Measurements from ENCODE around the gene DTWD1. TPM values are rescaled to one million over a fixed set of nuclear protein-coding genes. Genes with fewer than 3 reads are reported as not detected.

DTWD1 gene
- polyA plus RNA-seq, 4 donors = 5.8 to 18.8 (median 11.0) TPM

- whole genome bisulfite sequencing, 3 donors = 96 to 99% (median 98%) methylated on average over 5 of the region's 5 CpGs
- no peak overlapping the region for H3K27ac ChIP-seq (ENCODE audit: low read depth in 1 of 3, low read length in 2 of 3)
- H3K4me1 ChIP-seq (ENCODE audit: control insufficient read depth in 3 of 3, insufficient read depth in 2 of 3, low read depth in 1 of 3, low read length in 2 of 3) = peaks cover 0 to 10% (median 0%) of the 10 kb centered on the region in 3 donors
- peaks cover 0 to 5% (median 4%) of the 10 kb centered on the region in 3 donors for H3K36me3 ChIP-seq (ENCODE audit: control insufficient read depth in 3 of 3, insufficient read depth in 2 of 3, low read depth in 1 of 3, low read length in 3 of 3)
- peaks cover 0 to 5% of the 10 kb centered on the region in 2 donors for H3K9me3 ChIP-seq (ENCODE audit: control insufficient read depth in 2 of 2, insufficient read depth in 1 of 2, low read depth in 1 of 2, low read length in 1 of 2)
- DNase-seq = no peak
- H3K27me3 ChIP-seq (ENCODE audit: control insufficient read depth in 3 of 3, insufficient read depth in 3 of 3, low read length in 3 of 3) = no peaks in the 10 kb centered on the region
- no peak overlapping the region for H3K4me3 ChIP-seq (ENCODE audit: low read depth in 1 of 3, low read length in 3 of 3)
- FAIRE-seq = no peak
Measured at GRCh38 chr15:49625460-49626036, 4.7 kb downstream of the DTWD1 start.

- Histone ChIP-seq H3K27ac (ENCODE audit: low read depth in 1 of 3, low read length in 2 of 3) (no peak overlapping the region), H3K9me3 (ENCODE audit: control insufficient read depth in 2 of 2, insufficient read depth in 1 of 2, low read depth in 1 of 2, low read length in 1 of 2) (peaks cover 0 to 5% of the 10 kb centered on the region in 2 donors), H3K4me3 (ENCODE audit: low read depth in 1 of 3, low read length in 3 of 3) (no peak overlapping the region), H3K4me1 (ENCODE audit: control insufficient read depth in 3 of 3, insufficient read depth in 2 of 3, low read depth in 1 of 3, low read length in 2 of 3) (peaks cover 0 to 5% (median 0%) of the 10 kb centered on the region in 3 donors), H3K36me3 (ENCODE audit: control insufficient read depth in 3 of 3, insufficient read depth in 2 of 3, low read depth in 1 of 3, low read length in 3 of 3) (peaks cover 0 to 7% (median 4%) of the 10 kb centered on the region in 3 donors), H3K27me3 (ENCODE audit: control insufficient read depth in 3 of 3, insufficient read depth in 3 of 3, low read length in 3 of 3) (no peaks in the 10 kb centered on the region)
- WGBS, 3 donors = 82 to 84% (median 82%) methylated on average over 1 of the region's 1 CpG
- FAIRE-seq (no peak), DNase-seq (no peak)
Measured at GRCh38 chr15:49627407-49627877, 6.6 kb downstream of the DTWD1 start.

DNA sequence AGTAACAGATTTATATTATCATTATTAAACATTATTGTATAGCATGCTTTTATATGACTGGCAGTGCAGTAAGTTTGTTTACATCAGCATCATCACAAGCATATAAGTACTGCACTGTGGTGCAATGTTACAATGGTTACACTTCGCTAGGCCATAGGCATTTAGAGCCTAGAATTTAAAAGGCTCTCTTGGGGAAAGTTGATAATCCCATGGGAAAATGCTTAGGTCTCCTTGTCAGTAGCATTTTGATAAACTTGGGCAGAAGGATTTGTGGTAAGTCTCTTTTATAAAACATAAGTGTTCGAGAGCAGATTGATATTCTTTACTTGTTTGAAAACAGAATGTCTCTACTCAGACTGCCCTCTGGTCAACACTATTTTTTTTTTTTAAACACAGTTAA is 7.5 kb downstream of the DTWD1 start:
- H3K4me1 ChIP-seq (ENCODE audit: control insufficient read depth in 3 of 3, insufficient read depth in 2 of 3, low read depth in 1 of 3, low read length in 2 of 3) = peaks cover 0 to under 1% (median 0%) of the 10 kb centered on the region in 3 donors
- H3K27me3 ChIP-seq (ENCODE audit: control insufficient read depth in 3 of 3, insufficient read depth in 3 of 3, low read length in 3 of 3) = no peaks in the 10 kb centered on the region
- FAIRE-seq (no peak), DNase-seq (no peak)
- no peak overlapping the region for H3K27ac ChIP-seq (ENCODE audit: low read depth in 1 of 3, low read length in 2 of 3)
- 86 to 97% (median 96%) methylated on average over 2 of the region's 2 CpGs for WGBS, 3 donors
- peaks cover 0 to 5% of the 10 kb centered on the region in 2 donors for H3K9me3 ChIP-seq (ENCODE audit: control insufficient read depth in 2 of 2, insufficient read depth in 1 of 2, low read depth in 1 of 2, low read length in 1 of 2)
- peaks cover 0 to 9% (median 4%) of the 10 kb centered on the region in 3 donors for H3K36me3 ChIP-seq (ENCODE audit: control insufficient read depth in 3 of 3, insufficient read depth in 2 of 3, low read depth in 1 of 3, low read length in 3 of 3)
- no peak overlapping the region for H3K4me3 ChIP-seq (ENCODE audit: low read depth in 1 of 3, low read length in 3 of 3)

- no peak overlapping the region for H3K27ac ChIP-seq (ENCODE audit: low read depth in 1 of 3, low read length in 2 of 3)
- WGBS, 3 donors = 86 to 98% (median 96%) methylated on average over 4 of the region's 4 CpGs
- FAIRE-seq = no peak
Measured at GRCh38 chr15:49637857-49638256, 17.0 kb downstream of the DTWD1 start.

DNA sequence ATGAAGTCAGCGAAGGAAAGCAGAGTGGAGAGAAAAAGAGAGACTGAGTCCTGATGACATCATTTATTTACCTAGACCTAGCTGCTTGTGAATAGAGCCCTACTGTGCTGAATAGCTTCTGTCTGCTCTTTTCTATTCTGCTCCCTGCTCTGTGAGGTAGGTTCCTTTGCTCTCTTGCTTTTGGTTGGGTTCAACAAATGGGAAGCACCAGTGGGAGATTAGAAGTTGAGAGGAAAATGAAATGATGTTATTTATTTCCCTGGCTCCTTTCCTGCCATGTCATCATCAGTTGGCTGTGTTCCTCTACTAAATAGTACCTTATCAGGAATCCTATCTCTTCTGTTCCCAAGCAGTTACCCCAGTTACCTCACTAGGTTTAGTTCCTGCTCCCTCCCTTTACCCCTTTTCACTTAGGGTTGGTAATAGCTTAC is 23.5 kb downstream of the DTWD1 start:
- 92 to 98% (median 94%) methylated on average over 1 of the region's 1 CpG for WGBS, 3 donors
- Histone ChIP-seq H3K9me3 (ENCODE audit: control insufficient read depth in 2 of 2, insufficient read depth in 1 of 2, low read depth in 1 of 2, low read length in 1 of 2) (no peaks in the 10 kb centered on the region), H3K27me3 (ENCODE audit: control insufficient read depth in 3 of 3, insufficient read depth in 3 of 3, low read length in 3 of 3) (no peaks in the 10 kb centered on the region), H3K36me3 (ENCODE audit: control insufficient read depth in 3 of 3, insufficient read depth in 2 of 3, low read depth in 1 of 3, low read length in 3 of 3) (peaks cover 0 to 4% (median 0%) of the 10 kb centered on the region in 3 donors), H3K4me1 (ENCODE audit: control insufficient read depth in 3 of 3, insufficient read depth in 2 of 3, low read depth in 1 of 3, low read length in 2 of 3) (no peaks in the 10 kb centered on the region), H3K27ac (ENCODE audit: low read depth in 1 of 3, low read length in 2 of 3) (no peak overlapping the region), H3K4me3 (ENCODE audit: low read depth in 1 of 3, low read length in 3 of 3) (no peak overlapping the region)
- FAIRE-seq = no peak
- DNase-seq = no peak

More at GRCh38 chr15:49637857-49638256, 17.0 kb downstream of the DTWD1 start:
- no peak for DNase-seq
- Histone ChIP-seq H3K4me1 (ENCODE audit: control insufficient read depth in 3 of 3, insufficient read depth in 2 of 3, low read depth in 1 of 3, low read length in 2 of 3) (no peaks in the 10 kb centered on the region), H3K27me3 (ENCODE audit: control insufficient read depth in 3 of 3, insufficient read depth in 3 of 3, low read length in 3 of 3) (no peaks in the 10 kb centered on the region), H3K36me3 (ENCODE audit: control insufficient read depth in 3 of 3, insufficient read depth in 2 of 3, low read depth in 1 of 3, low read length in 3 of 3) (peaks cover 0 to 10% (median 4%) of the 10 kb centered on the region in 3 donors), H3K9me3 (ENCODE audit: control insufficient read depth in 2 of 2, insufficient read depth in 1 of 2, low read depth in 1 of 2, low read length in 1 of 2) (no peaks in the 10 kb centered on the region), H3K4me3 (ENCODE audit: low read depth in 1 of 3, low read length in 3 of 3) (no peak overlapping the region)

DNA sequence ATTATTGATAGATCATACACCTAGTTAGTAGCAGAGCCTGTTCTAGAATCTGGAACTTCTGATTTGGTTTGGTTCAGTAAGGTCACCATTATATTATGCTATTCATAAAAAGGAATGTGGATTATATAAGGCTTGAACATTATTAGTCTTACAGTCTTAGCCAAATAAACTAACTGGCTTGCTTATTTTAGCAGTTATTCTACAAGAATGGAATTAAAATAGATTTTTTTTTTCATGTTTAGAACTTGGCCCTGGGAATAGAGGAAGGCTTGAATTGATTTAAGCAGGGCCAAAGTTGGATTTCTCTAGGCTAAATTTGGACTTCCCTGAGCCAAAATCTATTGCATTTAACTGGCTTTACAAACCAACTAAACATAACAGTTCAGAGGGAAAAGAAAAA is 24.4 kb downstream of the DTWD1 start:
- Histone ChIP-seq H3K4me1 (ENCODE audit: control insufficient read depth in 3 of 3, insufficient read depth in 2 of 3, low read depth in 1 of 3, low read length in 2 of 3) (no peaks in the 10 kb centered on the region), H3K27me3 (ENCODE audit: control insufficient read depth in 3 of 3, insufficient read depth in 3 of 3, low read length in 3 of 3) (no peaks in the 10 kb centered on the region), H3K4me3 (ENCODE audit: low read depth in 1 of 3, low read length in 3 of 3) (no peak overlapping the region), H3K36me3 (ENCODE audit: control insufficient read depth in 3 of 3, insufficient read depth in 2 of 3, low read depth in 1 of 3, low read length in 3 of 3) (peaks cover 0 to 4% (median 0%) of the 10 kb centered on the region in 3 donors), H3K9me3 (ENCODE audit: control insufficient read depth in 2 of 2, insufficient read depth in 1 of 2, low read depth in 1 of 2, low read length in 1 of 2) (no peaks in the 10 kb centered on the region), H3K27ac (ENCODE audit: low read depth in 1 of 3, low read length in 2 of 3) (no peak overlapping the region)
- no peak for DNase-seq
- no peak for FAIRE-seq

DNA sequence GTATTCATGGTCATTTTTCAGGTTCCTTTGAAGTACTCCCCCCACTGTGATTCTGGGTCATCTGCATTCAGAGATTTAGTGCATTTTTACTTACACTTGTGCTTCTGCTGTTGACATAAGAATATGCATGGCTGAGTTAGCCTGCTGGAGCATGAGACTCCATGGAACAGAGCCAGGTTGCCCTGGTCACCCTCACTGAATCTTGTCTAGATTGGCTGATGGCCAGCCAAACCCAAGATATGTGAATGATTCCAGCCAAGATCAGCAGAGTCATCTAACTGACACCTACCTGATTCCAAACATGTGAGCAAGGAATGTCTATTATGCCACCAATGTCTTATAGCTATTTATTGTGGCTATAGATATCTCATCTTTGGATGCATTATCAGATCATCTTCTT is 25.1 kb downstream of the DTWD1 start:
- Histone ChIP-seq H3K27me3 (ENCODE audit: control insufficient read depth in 3 of 3, insufficient read depth in 3 of 3, low read length in 3 of 3) (no peaks in the 10 kb centered on the region), H3K9me3 (ENCODE audit: control insufficient read depth in 2 of 2, insufficient read depth in 1 of 2, low read depth in 1 of 2, low read length in 1 of 2) (no peaks in the 10 kb centered on the region), H3K4me3 (ENCODE audit: low read depth in 1 of 3, low read length in 3 of 3) (no peak overlapping the region), H3K27ac (ENCODE audit: low read depth in 1 of 3, low read length in 2 of 3) (no peak overlapping the region), H3K36me3 (ENCODE audit: control insufficient read depth in 3 of 3, insufficient read depth in 2 of 3, low read depth in 1 of 3, low read length in 3 of 3) (peaks cover 0 to 4% (median 0%) of the 10 kb centered on the region in 3 donors), H3K4me1 (ENCODE audit: control insufficient read depth in 3 of 3, insufficient read depth in 2 of 3, low read depth in 1 of 3, low read length in 2 of 3) (no peaks in the 10 kb centered on the region)
- DNase-seq = peak in 1 of 2 donors; percentile 3
- no peak for FAIRE-seq

DNA sequence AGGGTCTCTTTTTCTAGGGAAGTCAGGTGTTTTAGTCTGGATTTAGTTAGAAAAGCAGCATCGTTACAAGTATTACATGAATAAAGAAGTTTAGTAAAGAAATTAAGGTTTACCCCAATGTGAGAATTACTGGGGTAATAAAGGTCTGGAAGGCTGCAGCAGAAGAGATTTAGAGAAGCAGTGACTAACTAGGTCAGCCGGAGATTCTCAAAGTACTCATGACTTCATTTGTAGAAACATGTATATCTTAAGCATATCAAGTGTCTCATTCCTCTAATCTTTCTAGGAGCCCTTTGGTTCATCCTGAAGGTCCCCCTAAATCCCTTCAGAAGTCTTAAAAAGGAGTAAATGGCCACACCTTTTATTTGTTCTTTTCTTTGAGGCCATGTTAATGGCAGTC is 26.0 kb downstream of the DTWD1 start:
- FAIRE-seq (no peak), DNase-seq (no peak)
- Histone ChIP-seq H3K4me3 (ENCODE audit: low read depth in 1 of 3, low read length in 3 of 3) (no peak overlapping the region), H3K9me3 (ENCODE audit: control insufficient read depth in 2 of 2, insufficient read depth in 1 of 2, low read depth in 1 of 2, low read length in 1 of 2) (no peaks in the 10 kb centered on the region), H3K4me1 (ENCODE audit: control insufficient read depth in 3 of 3, insufficient read depth in 2 of 3, low read depth in 1 of 3, low read length in 2 of 3) (no peaks in the 10 kb centered on the region), H3K27me3 (ENCODE audit: control insufficient read depth in 3 of 3, insufficient read depth in 3 of 3, low read length in 3 of 3) (no peaks in the 10 kb centered on the region), H3K27ac (ENCODE audit: low read depth in 1 of 3, low read length in 2 of 3) (no peak overlapping the region), H3K36me3 (ENCODE audit: control insufficient read depth in 3 of 3, insufficient read depth in 2 of 3, low read depth in 1 of 3, low read length in 3 of 3) (peaks cover 0 to 4% (median 0%) of the 10 kb centered on the region in 3 donors)
- 95 to 97% (median 96%) methylated on average over 2 of the region's 2 CpGs for WGBS, 3 donors

GRCh38 chr15:49649987-49650386 is 29.1 kb downstream of the DTWD1 start:
- DNase-seq (no peak), FAIRE-seq (no peak)
- peaks cover 1 to 11% of the 10 kb centered on the region in 2 donors for H3K9me3 ChIP-seq (ENCODE audit: control insufficient read depth in 2 of 2, insufficient read depth in 1 of 2, low read depth in 1 of 2, low read length in 1 of 2)
- no peaks in the 10 kb centered on the region for H3K4me1 ChIP-seq (ENCODE audit: control insufficient read depth in 3 of 3, insufficient read depth in 2 of 3, low read depth in 1 of 3, low read length in 2 of 3)
- no peaks in the 10 kb centered on the region for H3K27me3 ChIP-seq (ENCODE audit: control insufficient read depth in 3 of 3, insufficient read depth in 3 of 3, low read length in 3 of 3)
- 96 to 100% (median 97%) methylated on average over 1 of the region's 1 CpG for WGBS, 3 donors
- H3K36me3 ChIP-seq (ENCODE audit: control insufficient read depth in 3 of 3, insufficient read depth in 2 of 3, low read depth in 1 of 3, low read length in 3 of 3) = peaks cover 0 to 4% (median 0%) of the 10 kb centered on the region in 3 donors
- H3K27ac ChIP-seq (ENCODE audit: low read depth in 1 of 3, low read length in 2 of 3) = no peak overlapping the region
- no peak overlapping the region for H3K4me3 ChIP-seq (ENCODE audit: low read depth in 1 of 3, low read length in 3 of 3)
